HEK293 (cell line): ENCODE data around the gene DDX10.
"Not testable (repeated sequence)": the region's sequence is repeated elsewhere in the genome, so short reads cannot be mapped to it uniquely, and the experiment has no call there.

Source experiments
- CTCF ChIA-PET: fragments of 350-600 bp; formaldehyde crosslinking; extraction: SDS; loops from one replicate; lab custom pipeline; 2021; ENCODE audit warnings: antibody characterized with exemption; lab: Yijun Ruan, JAX
- POLR2A ChIA-PET: fragments of 300-600 bp; formaldehyde crosslinking; extraction: SDS; loops from one replicate; lab custom pipeline; 2020; ENCODE audit warnings: antibody characterized with exemption, inconsistent platforms; lab: Yijun Ruan, JAX
- H3K27ac ChIP-seq: fragments of 200-500 bp; sonication (Bioruptor generic); 2 replicates; pipeline ENCODE4 v1.5.1; 2014; ENCODE audit warnings: low read depth, low read length, control low read depth, inconsistent platforms; ENCODE audit errors: extremely low read depth
- H3K36me3 ChIP-seq, 2 experiments: fragments of 200-500 bp in 1 of 2; sonication (Bioruptor generic) in 1 of 2; 1 replicate in 1 of 2; 2 replicates in 1 of 2; pipeline ENCODE4 v1.5.1; 2014 to 2017; ENCODE audit warnings: inconsistent platforms in 2 of 2, low read length in 2 of 2; ENCODE audit not compliant: control insufficient read depth in 2 of 2, insufficient read depth in 1 of 2
- H3K4me1 ChIP-seq: fragments of 200-500 bp; sonication (Bioruptor generic); 2 replicates; pipeline ENCODE4 v1.5.1; 2014; ENCODE audit warnings: mild to moderate bottlenecking, low read length, inconsistent platforms; ENCODE audit not compliant: control insufficient read depth, insufficient read depth
- H3K4me3 ChIP-seq: 2 replicates; pipeline ENCODE4 v1.5.1; 2011; ENCODE audit warnings: low read depth, mild to moderate bottlenecking, control low read depth, low read length, moderate library complexity
- H3K9me3 ChIP-seq: fragments of 200-500 bp; sonication (Bioruptor generic); 2 replicates; pipeline ENCODE4 v1.5.1; 2014; ENCODE audit warnings: low read depth, low read length, inconsistent platforms; ENCODE audit not compliant: control insufficient read depth, insufficient read depth
- HOXC10 ChIP-seq: sonication (generic); formaldehyde crosslinking; IDR thresholded peaks from 2 replicates; pipeline ENCODE4 v1.8.1; 2023; ENCODE audit warnings: mild to moderate bottlenecking, missing genetic modification reagents
- SCRT1 ChIP-seq: fragments of 450-650 bp; formaldehyde crosslinking; IDR thresholded peaks from 2 replicates; pipeline ENCODE4 v1.5.1; 2016; ENCODE audit warnings: missing biosample characterization, missing genetic modification characterization, borderline replicate concordance
- SP3 ChIP-seq: fragments of 450-650 bp; formaldehyde crosslinking; IDR thresholded peaks from 2 replicates; pipeline ENCODE4 v1.5.1; 2016; ENCODE audit warnings: missing biosample characterization, missing genetic modification characterization
- ZFP41 ChIP-seq: fragments of 450-650 bp; formaldehyde crosslinking; IDR thresholded peaks from 2 replicates; pipeline ENCODE4 v1.5.1; 2016; ENCODE audit warnings: missing biosample characterization, missing genetic modification characterization, borderline replicate concordance
- ZNF133 ChIP-seq: fragments of 450-650 bp; formaldehyde crosslinking; IDR thresholded peaks from 2 replicates; pipeline ENCODE4 v1.5.1; 2016; ENCODE audit warnings: missing biosample characterization, missing genetic modification characterization
- ZNF138 ChIP-seq: fragments of 450-650 bp; formaldehyde crosslinking; IDR thresholded peaks from 2 replicates; pipeline ENCODE4 v1.5.1; 2016; ENCODE audit warnings: missing biosample characterization, missing genetic modification characterization, borderline replicate concordance
- ZNF174 ChIP-seq: fragments of 450-650 bp; formaldehyde crosslinking; IDR thresholded peaks from 2 replicates; pipeline ENCODE4 v1.5.0; 2017; ENCODE audit warnings: missing biosample characterization, mild to moderate bottlenecking, missing genetic modification characterization
- ZNF19 ChIP-seq: fragments of 450-650 bp; formaldehyde crosslinking; IDR thresholded peaks from 2 replicates; pipeline ENCODE4; 2016; ENCODE audit warnings: missing biosample characterization, missing genetic modification characterization, low read depth
- ZNF23 ChIP-seq: fragments of 450-650 bp; formaldehyde crosslinking; IDR thresholded peaks from 2 replicates; pipeline ENCODE4 v1.5.1; 2016; ENCODE audit warnings: missing biosample characterization, missing genetic modification characterization, borderline replicate concordance
- ZNF302 ChIP-seq: fragments of 450-650 bp; formaldehyde crosslinking; IDR thresholded peaks from 2 replicates; pipeline ENCODE4 v1.5.1; 2016; ENCODE audit warnings: missing biosample characterization, missing genetic modification characterization, low read depth
- ZNF423 ChIP-seq: fragments of 450-650 bp; formaldehyde crosslinking; IDR thresholded peaks from 2 replicates; pipeline ENCODE4 v1.5.1; 2016; ENCODE audit warnings: missing biosample characterization, missing genetic modification characterization
- ZNF596 ChIP-seq: fragments of 450-650 bp; IDR thresholded peaks from 2 replicates; pipeline ENCODE4 v1.5.0; 2018; ENCODE audit warnings: missing biosample characterization, mild to moderate bottlenecking, missing genetic modification characterization, moderate library complexity
- ZNF645 ChIP-seq: fragments of 450-650 bp; formaldehyde crosslinking; IDR thresholded peaks from 2 replicates; pipeline ENCODE4; 2016; ENCODE audit warnings: missing biosample characterization, missing genetic modification characterization
- ZNF658 ChIP-seq: fragments of 450-650 bp; formaldehyde crosslinking; IDR thresholded peaks from 2 replicates; pipeline ENCODE4; 2016; ENCODE audit warnings: missing biosample characterization, missing genetic modification characterization
- ZNF660 ChIP-seq: fragments of 450-650 bp; IDR thresholded peaks from 2 replicates; pipeline ENCODE4 v1.5.1; 2018; ENCODE audit warnings: missing biosample characterization, mild to moderate bottlenecking, missing genetic modification characterization
- ZNF707 ChIP-seq: fragments of 450-650 bp; formaldehyde crosslinking; IDR thresholded peaks from 2 replicates; pipeline ENCODE4 v1.5.1; 2016; ENCODE audit warnings: missing biosample characterization, missing genetic modification characterization
- ZNF830 ChIP-seq: fragments of 450-650 bp; IDR thresholded peaks from 2 replicates; pipeline ENCODE4 v1.5.0; 2018; ENCODE audit warnings: missing biosample characterization, missing genetic modification characterization, low read depth, mild to moderate bottlenecking, moderate library complexity
- ZXDB ChIP-seq: fragments of 450-650 bp; formaldehyde crosslinking; IDR thresholded peaks from 2 replicates; pipeline ENCODE4 v1.5.1; 2016; ENCODE audit warnings: missing biosample characterization, missing genetic modification characterization
- TF ChIP-seq, protein P1 (sequence below): fragments of 450-650 bp; formaldehyde crosslinking; IDR thresholded peaks from 2 replicates; pipeline ENCODE4 v1.5.1; 2016; ENCODE audit warnings: missing biosample characterization, missing genetic modification characterization
- TF ChIP-seq, protein P2 (sequence below): fragments of 450-650 bp; formaldehyde crosslinking; IDR thresholded peaks from 2 replicates; pipeline ENCODE4 v1.5.1; 2016; ENCODE audit warnings: missing biosample characterization, missing genetic modification characterization, borderline replicate concordance
- TF ChIP-seq, protein P3 (sequence below): fragments of 450-650 bp; formaldehyde crosslinking; IDR thresholded peaks from 2 replicates; pipeline ENCODE4 v1.5.1; 2016; ENCODE audit warnings: missing biosample characterization, missing genetic modification characterization

Gene DDX10

DNA sequence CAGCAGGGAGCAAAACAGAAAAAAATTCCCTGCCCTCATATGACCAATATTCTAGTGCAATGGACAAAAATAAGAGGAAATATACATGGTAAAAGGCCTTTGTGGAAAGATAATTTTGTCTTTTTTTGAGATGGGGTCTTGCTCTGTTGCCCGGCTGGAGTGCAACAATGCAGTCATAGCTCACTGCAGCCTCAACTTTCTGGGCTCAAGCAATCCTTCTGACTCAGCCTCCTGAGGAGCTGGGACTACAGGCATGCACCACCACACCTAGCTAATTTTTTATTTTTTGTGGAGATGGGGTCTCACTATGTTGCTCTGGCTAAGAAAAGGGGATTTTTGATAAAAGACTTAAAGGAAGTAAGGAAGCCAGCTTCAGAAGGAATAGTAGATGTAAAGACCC is 25.7 kb upstream of the DDX10 start (continued):
- TF ChIP-seq ZFP41 (tag by site-specific recombination) (no peak), ZXDB (tag by site-specific recombination) (no peak), HOXC10 (CRISPR knock-in tag) (no peak)
- TF ChIP-seq, protein P1, sequence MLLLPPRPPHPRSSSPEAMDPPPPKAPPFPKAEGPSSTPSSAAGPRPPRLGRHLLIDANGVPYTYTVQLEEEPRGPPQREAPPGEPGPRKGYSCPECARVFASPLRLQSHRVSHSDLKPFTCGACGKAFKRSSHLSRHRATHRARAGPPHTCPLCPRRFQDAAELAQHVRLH (tag by site-specific recombination), result no peak

- POLR2A ChIA-PET, result not testable (repeated sequence)
- CTCF ChIA-PET, result interaction anchor here (0.7 to 0.9 kb wide), 2 partner anchors 10 to 225 kb away, joined by 3 to 4 read pairs; no protein-coding TSS in a partner anchor
These were observed 23.1 kb upstream of the DDX10 start for GRCh38 chr11:108641752-108642151.

DNA sequence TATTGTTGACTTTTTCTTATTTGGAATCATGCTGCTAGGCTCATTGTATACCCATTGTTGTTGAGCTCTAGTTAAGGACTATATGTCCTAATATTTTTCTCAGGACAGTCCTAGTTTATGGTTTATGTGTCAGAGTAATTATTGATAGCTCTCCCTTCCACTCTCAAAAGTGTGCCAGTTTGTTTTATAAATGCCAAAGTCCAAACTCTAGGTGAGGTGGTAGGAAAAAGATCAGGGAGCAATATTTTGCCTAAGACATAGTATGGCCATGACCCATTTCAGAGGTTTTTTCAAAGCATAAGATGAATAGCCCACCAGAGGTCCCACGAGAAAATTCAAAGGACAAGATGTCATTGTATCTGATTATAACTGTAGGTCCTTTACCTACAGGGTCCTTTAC is 20.9 kb upstream of the DDX10 start:
- Histone ChIP-seq H3K27ac (no peak overlapping the region), H3K36me3 (no peaks in the 10 kb centered on the region), H3K4me3 (no peak overlapping the region), H3K9me3 (no peaks in the 10 kb centered on the region), H3K4me1 (no peaks in the 10 kb centered on the region)
- CTCF ChIA-PET, result interaction anchor here (0.7 to 0.9 kb wide), 2 partner anchors 310 to 1922 kb away, joined by 3 read pairs; no protein-coding TSS in a partner anchor
- TF ChIP-seq ZNF302 (tag by site-specific recombination), result no peak
- TF ChIP-seq ZNF596 (tag by site-specific recombination), result no peak
- TF ChIP-seq ZNF138 (tag by site-specific recombination), result no peak
- TF ChIP-seq SCRT1 (tag by site-specific recombination), result no peak
- TF ChIP-seq ZNF423 (tag by site-specific recombination), result no peak
- POLR2A ChIA-PET, result no interaction called here

More at GRCh38 chr11:108641752-108642151, 23.1 kb upstream of the DDX10 start:
- not testable (repeated sequence) for H3K27ac ChIP-seq, H3K4me3 ChIP-seq, H3K4me1 ChIP-seq, H3K36me3 ChIP-seq, H3K9me3 ChIP-seq

DNA sequence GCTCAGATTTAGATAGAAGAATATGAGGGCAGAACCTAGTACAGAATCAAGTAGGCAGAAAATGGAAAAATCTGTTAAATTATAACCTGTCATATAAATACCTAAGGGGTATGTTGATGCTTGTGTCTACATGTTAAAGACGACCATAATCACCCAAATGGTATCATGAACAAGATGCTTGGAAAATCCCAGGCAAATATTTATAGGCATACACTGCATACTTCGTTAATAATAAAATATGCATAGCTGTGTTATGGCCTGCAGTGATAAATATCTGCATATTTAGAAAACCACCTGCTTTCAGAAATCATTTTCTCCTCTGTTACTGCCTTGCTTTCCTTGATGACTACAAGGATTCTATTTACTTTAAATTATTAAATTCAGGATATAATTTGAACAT is 18.9 kb upstream of the DDX10 start:
- Histone ChIP-seq H3K4me1 (no peaks in the 10 kb centered on the region), H3K27ac (no peak overlapping the region), H3K36me3 (no peaks in the 10 kb centered on the region), H3K4me3 (no peak overlapping the region), H3K9me3 (no peaks in the 10 kb centered on the region)
- TF ChIP-seq, protein P2, sequence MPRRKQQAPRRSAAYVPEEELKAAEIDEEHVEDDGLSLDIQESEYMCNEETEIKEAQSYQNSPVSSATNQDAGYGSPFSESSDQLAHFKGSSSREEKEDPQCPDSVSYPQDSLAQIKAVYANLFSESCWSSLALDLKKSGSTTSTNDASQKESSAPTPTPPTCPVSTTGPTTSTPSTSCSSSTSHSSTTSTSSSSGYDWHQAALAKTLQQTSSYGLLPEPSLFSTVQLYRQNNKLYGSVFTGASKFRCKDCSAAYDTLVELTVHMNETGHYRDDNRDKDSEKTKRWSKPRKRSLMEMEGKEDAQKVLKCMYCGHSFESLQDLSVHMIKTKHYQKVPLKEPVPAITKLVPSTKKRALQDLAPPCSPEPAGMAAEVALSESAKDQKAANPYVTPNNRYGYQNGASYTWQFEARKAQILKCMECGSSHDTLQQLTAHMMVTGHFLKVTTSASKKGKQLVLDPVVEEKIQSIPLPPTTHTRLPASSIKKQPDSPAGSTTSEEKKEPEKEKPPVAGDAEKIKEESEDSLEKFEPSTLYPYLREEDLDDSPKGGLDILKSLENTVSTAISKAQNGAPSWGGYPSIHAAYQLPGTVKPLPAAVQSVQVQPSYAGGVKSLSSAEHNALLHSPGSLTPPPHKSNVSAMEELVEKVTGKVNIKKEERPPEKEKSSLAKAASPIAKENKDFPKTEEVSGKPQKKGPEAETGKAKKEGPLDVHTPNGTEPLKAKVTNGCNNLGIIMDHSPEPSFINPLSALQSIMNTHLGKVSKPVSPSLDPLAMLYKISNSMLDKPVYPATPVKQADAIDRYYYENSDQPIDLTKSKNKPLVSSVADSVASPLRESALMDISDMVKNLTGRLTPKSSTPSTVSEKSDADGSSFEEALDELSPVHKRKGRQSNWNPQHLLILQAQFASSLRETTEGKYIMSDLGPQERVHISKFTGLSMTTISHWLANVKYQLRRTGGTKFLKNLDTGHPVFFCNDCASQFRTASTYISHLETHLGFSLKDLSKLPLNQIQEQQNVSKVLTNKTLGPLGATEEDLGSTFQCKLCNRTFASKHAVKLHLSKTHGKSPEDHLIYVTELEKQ, result no peak
- TF ChIP-seq ZNF658 (no peak), SP3 (tag by site-specific recombination) (no peak), ZNF19 (no peak), ZNF645 (tag by site-specific recombination) (no peak), ZNF133 (no peak), ZNF660 (tag by site-specific recombination) (no peak), ZNF830 (tag by site-specific recombination) (no peak), ZNF23 (tag by site-specific recombination) (no peak), ZNF174 (tag by site-specific recombination) (no peak), ZNF707 (tag by site-specific recombination) (no peak)
- TF ChIP-seq, protein P3, sequence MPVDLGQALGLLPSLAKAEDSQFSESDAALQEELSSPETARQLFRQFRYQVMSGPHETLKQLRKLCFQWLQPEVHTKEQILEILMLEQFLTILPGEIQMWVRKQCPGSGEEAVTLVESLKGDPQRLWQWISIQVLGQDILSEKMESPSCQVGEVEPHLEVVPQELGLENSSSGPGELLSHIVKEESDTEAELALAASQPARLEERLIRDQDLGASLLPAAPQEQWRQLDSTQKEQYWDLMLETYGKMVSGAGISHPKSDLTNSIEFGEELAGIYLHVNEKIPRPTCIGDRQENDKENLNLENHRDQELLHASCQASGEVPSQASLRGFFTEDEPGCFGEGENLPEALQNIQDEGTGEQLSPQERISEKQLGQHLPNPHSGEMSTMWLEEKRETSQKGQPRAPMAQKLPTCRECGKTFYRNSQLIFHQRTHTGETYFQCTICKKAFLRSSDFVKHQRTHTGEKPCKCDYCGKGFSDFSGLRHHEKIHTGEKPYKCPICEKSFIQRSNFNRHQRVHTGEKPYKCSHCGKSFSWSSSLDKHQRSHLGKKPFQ (tag by site-specific recombination), result no peak
- ChIA-PET CTCF (interaction anchor here (0.6 to 2.1 kb wide), 4 partner anchors 135 to 1097 kb away, joined by 3 to 9 read pairs (median 4); no protein-coding TSS in a partner anchor), POLR2A (no interaction called here)
